ENCODE measurements around the gene REPIN1.

- TF ChIP-seq EP300 (IDR thresholded peaks at IDR 0.05) (no peak), CTCF (IDR thresholded peaks at IDR 0.05) (no peak), POLR2A (IDR thresholded peaks at IDR 0.05) (no peak), POLR2AphosphoS5 (IDR thresholded peaks at IDR 0.05) (no peak)
Measured at GRCh38 chr7:150325901-150326300, 42.7 kb upstream of the REPIN1 start.

Measured in sigmoid colon (tissue), 4 donors.